H1 (cell line): ENCODE results near the gene APOL6. TPM values are rescaled to one million over a fixed set of nuclear protein-coding genes. Genes with fewer than 3 reads are reported as not detected.

Experiments
- EGR1 ChIP-seq: IDR thresholded peaks from 2 replicates; pipeline ENCODE4 v1.6.1; 2011; ENCODE audit warnings: low read depth, low read length, borderline replicate concordance
- HDAC6 ChIP-seq: IDR thresholded peaks from one replicate; pipeline ENCODE4 v1.7.1; 2012; ENCODE audit warnings: low read depth, mild to moderate bottlenecking, inconsistent platforms, low read length, moderate library complexity
- POLR2AphosphoS5 ChIP-seq: IDR thresholded peaks from 2 replicates; pipeline ENCODE4 v1.6.1; 2011; ENCODE audit warnings: low read depth, low read length
- polyA plus RNA-seq, 7 experiments: library from polyadenylated mRNA; depleted of rRNA in 3 of 7; stranded (reverse) in 5 of 7; unstranded in 2 of 7; fragments of >200 nt in 5 of 7; fragments of 200-250 nt in 2 of 7; gene quantifications; 1 replicate in 5 of 7; 2 replicates in 1 of 7; 4 replicates in 1 of 7; pipeline versions ENCODE4 v1.2.1 to v1.2.3, GENCODE V29; 2011 to 2013; ENCODE audit warnings: missing spikeins in 2 of 7, mixed read lengths in 2 of 7
- total RNA-seq: library from RNA; stranded (reverse); fragmentation: NEBNext Ultra II Directional; extraction: Animal tissue kit (Norgen Biotek cat#: 25700); gene quantifications from 2 replicates; pipeline ENCODE4 v1.2.1, GENCODE V29; 2021

APOL6 gene
- total and polyA plus RNA-seq, 2 of the 8 experiments (the other 6 are each of a cell fraction or from before 2014, with no cell fraction given): 0.06 to 0.13 TPM

- TF ChIP-seq POLR2AphosphoS5 (no peak), HDAC6 (no peak), EGR1 (no peak)
- TF ChIP-seq, all 59 proteins: peak for 0
These were observed 14.2 kb upstream of the APOL6 start (continued) for GRCh38 chr22:35634015-35634414.
